Stomach (tissue), 9 donors: Measurements from ENCODE around the gene CLSTN3. TPM values are rescaled to one million over a fixed set of nuclear protein-coding genes. Genes with fewer than 3 reads are reported as not detected.

Experiments used
- DNase-seq, 2 donors: peaks; one replicate each; pipeline versions ENCODE4 v3.0.0 to v3.0.0-alpha.2; 2013 to 2019
- H3K27ac ChIP-seq, 5 donors: fragments of 200-600 bp in 4 of 5; sonication (generic) in 4 of 5; one replicate each; pipeline ENCODE4 v1.5.1; 2013 to 2019; ENCODE audit warnings: mild to moderate bottlenecking in 1 of 5, moderate library complexity in 1 of 5
- H3K27me3 ChIP-seq, 3 donors: fragments of 200-600 bp; sonication (generic); one replicate each; pipeline ENCODE4 v1.5.1; 2017 to 2019; ENCODE audit warnings: mixed run types in 1 of 3
- H3K36me3 ChIP-seq, 4 donors: fragments of 200-600 bp; sonication (generic); 1 replicate in 3 of 4; 2 replicates in 1 of 4; pipeline ENCODE4 v1.5.1; 2016 to 2019
- H3K4me1 ChIP-seq, 4 donors: fragments of 200-600 bp; sonication (generic); one replicate each; pipeline ENCODE4 v1.5.1; 2016 to 2019
- H3K4me3 ChIP-seq, 4 donors: fragments of 200-600 bp; sonication (generic) in 3 of 4; one replicate each; pipeline ENCODE4 v1.5.1; 2016 to 2019; ENCODE audit warnings: mild to moderate bottlenecking in 1 of 4
- H3K9me3 ChIP-seq, 4 donors: fragments of 200-600 bp; sonication (generic); one replicate each; pipeline ENCODE4 v1.5.1; 2016 to 2019
- EP300 ChIP-seq: sonication (generic); formaldehyde crosslinking; IDR thresholded peaks from one replicate; pipeline ENCODE4 v1.6.1; 2017; ENCODE audit warnings: antibody characterized with exemption
- POLR2A ChIP-seq, 4 donors: fragments of 450-650 bp; IDR thresholded peaks; one replicate each; pipeline ENCODE4 v1.6.1; 2016; ENCODE audit warnings: antibody characterized with exemption in 4 of 4, control low read depth in 2 of 4, mild to moderate bottlenecking in 1 of 4, moderate library complexity in 1 of 4
- POLR2AphosphoS5 ChIP-seq, 3 donors: sonication (generic); formaldehyde crosslinking; IDR thresholded peaks; one replicate each; pipeline ENCODE4 v1.6.1; 2016; ENCODE audit warnings: antibody characterized with exemption in 3 of 3
- WGBS, 5 donors: extraction: QIAGEN DNeasy Blood & Tissue Kit in 3 of 5; methylation state at CpG; one replicate each; pipeline versions ENCODE4 v1.1.5 to v1.1.7; 2013 to 2018; 5-methylcytosine and 5-hydroxymethylcytosine counted together
- intact Hi-C: fragments of 100-400 bp; cut with DNase I; formaldehyde crosslinking; loops from one replicate; pipeline ENCODE4 v1.15.1; 2023; ENCODE audit warnings: low total_unique reads
- polyA plus RNA-seq, 3 donors: library from polyadenylated mRNA; stranded (reverse); fragments of 200-250 nt; gene quantifications; one replicate each; pipeline ENCODE4 v1.2.3, GENCODE V29; 2013
- total RNA-seq, 5 donors: library from RNA; depleted of rRNA; stranded (reverse); fragments of >200 nt; gene quantifications; one replicate each; pipeline versions ENCODE4 v1.1.0 to v1.2.3, GENCODE V29; 2014 to 2016
- TF ChIP-seq, protein P1 (sequence below), 7 experiments: fragments of 450-650 bp in 4 of 7; fragments of 200-600 bp in 3 of 7; sonication (generic) in 3 of 7; IDR thresholded peaks; one replicate each; pipeline ENCODE4 v1.5.1; 2016 to 2019; ENCODE audit warnings: antibody characterized with exemption in 7 of 7, control low read depth in 2 of 7, mild to moderate bottlenecking in 1 of 7
- donor health status: healthy with polysubstance abuse.
- donor health status: Bipolar disorder and iron deficiency.
- donor health status: healthy.

Gene CLSTN3
- total and polyA plus RNA-seq, 8 donors = 2.4 to 149 (median 17.5) TPM

DNA sequence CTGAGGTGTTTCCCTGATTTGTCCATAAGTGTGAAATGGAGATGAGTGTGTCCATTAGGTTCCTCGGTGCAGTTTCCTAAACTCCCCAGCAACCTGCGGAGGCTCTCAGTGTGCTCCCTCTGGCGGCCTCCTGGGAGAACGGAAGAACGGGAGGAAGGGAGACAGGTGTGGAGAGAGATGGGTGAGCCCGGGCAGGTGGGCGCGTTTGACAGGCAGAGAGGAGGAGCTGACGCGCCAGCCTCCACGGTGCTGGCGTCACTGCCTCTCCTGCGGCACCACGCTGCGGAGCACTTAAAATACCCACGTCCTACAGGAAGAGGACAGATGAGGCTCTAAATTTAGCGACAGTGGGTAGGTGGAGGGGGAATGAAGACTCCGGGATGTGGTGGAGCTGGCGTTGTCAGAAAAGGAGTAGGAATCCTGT is 32.5 kb downstream of the CLSTN3 start:
- TF ChIP-seq POLR2AphosphoS5 (IDR thresholded peaks at IDR 0.05) = no peak
- TF ChIP-seq, protein P1, sequence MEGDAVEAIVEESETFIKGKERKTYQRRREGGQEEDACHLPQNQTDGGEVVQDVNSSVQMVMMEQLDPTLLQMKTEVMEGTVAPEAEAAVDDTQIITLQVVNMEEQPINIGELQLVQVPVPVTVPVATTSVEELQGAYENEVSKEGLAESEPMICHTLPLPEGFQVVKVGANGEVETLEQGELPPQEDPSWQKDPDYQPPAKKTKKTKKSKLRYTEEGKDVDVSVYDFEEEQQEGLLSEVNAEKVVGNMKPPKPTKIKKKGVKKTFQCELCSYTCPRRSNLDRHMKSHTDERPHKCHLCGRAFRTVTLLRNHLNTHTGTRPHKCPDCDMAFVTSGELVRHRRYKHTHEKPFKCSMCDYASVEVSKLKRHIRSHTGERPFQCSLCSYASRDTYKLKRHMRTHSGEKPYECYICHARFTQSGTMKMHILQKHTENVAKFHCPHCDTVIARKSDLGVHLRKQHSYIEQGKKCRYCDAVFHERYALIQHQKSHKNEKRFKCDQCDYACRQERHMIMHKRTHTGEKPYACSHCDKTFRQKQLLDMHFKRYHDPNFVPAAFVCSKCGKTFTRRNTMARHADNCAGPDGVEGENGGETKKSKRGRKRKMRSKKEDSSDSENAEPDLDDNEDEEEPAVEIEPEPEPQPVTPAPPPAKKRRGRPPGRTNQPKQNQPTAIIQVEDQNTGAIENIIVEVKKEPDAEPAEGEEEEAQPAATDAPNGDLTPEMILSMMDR (IDR thresholded peaks at IDR 0.05) = peak in 5 of 7 experiments; percentile 12 to 42 (median 38)
- Histone ChIP-seq H3K4me1 (peaks cover 0 to 11% (median 6%) of the 10 kb centered on the region in 4 donors), H3K9me3 (peaks cover 0 to under 1% (median under 1%) of the 10 kb centered on the region in 4 donors), H3K36me3 (peaks cover 0 to 9% (median 9%) of the 10 kb centered on the region in 4 donors), H3K27ac (no peak overlapping the region), H3K27me3 (peaks cover 0 to 29% (median 10%) of the 10 kb centered on the region in 3 donors), H3K4me3 (no peak overlapping the region)
- peak; percentile 50 to 76 for DNase-seq
- intact Hi-C loops = no loop called here
- WGBS, 5 donors = 7 to 9% (median 8%) methylated on average over 19 of the region's 19 CpGs

DNA sequence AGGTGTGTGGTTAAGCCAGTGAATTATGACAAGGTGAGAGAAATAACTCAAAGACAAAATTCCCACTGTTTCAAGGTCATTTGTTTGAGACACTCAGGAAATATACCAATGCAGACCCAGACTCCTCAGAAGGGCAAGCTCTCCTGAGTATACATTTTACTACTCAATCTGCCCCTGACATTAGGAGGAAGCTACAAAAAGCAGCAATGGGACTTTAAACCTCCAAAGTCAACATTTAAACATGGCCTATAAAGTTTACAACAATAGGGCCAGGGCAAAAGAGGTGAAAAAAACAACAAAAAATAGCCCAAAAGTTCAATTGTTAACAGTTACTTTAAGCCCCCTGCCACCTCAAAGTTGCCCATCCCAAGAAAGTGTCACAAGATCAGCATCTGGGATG is 39.8 kb downstream of the CLSTN3 start:
- no peak overlapping the region for H3K4me3 ChIP-seq
- TF ChIP-seq POLR2AphosphoS5 (IDR thresholded peaks at IDR 0.05) = no peak
- TF ChIP-seq EP300 = no peak
- TF ChIP-seq, protein P1 (IDR thresholded peaks at IDR 0.05) = no peak
- no peak for TF ChIP-seq POLR2A (IDR thresholded peaks at IDR 0.05)
- peaks cover 6 to 38% (median 19%) of the 10 kb centered on the region in 4 donors for H3K9me3 ChIP-seq
- no peaks in the 10 kb centered on the region for H3K36me3 ChIP-seq
- H3K27ac ChIP-seq = no peak overlapping the region
- no peaks in the 10 kb centered on the region for H3K4me1 ChIP-seq
- no peak for DNase-seq
- intact Hi-C loops = no loop called here
- peaks cover 0 to 7% (median 0%) of the 10 kb centered on the region in 3 donors for H3K27me3 ChIP-seq

DNA sequence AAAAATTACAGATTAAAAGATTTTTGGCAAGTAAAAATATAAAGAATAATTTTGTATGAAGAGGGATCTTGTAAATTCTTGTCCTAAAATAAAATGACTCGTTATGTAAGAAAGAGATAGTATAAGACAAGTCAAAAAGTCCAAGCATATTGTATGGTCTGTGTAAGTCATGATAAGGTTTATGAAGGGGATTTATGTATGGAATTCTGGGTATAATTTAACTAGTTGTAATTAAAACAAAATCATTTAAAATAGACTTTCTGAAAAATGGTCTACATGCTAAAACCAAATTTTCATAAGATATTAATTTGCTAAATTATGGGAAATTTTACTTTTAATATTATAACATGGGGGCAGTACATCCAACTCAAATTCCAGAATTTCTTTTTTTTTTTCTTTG is 41.7 kb downstream of the CLSTN3 start:
- 52 to 67% (median 59%) methylated on average over 1 of the region's 1 CpG for WGBS, 5 donors
- no peak for TF ChIP-seq POLR2A (IDR thresholded peaks at IDR 0.05)
- TF ChIP-seq POLR2AphosphoS5 (IDR thresholded peaks at IDR 0.05) = no peak
- no peak for TF ChIP-seq EP300
- TF ChIP-seq, protein P1 (IDR thresholded peaks at IDR 0.05) = no peak
- DNase-seq = no peak
- H3K4me1 ChIP-seq = no peaks in the 10 kb centered on the region
- H3K36me3 ChIP-seq = no peaks in the 10 kb centered on the region
- H3K9me3 ChIP-seq = peaks cover 6 to 38% (median 21%) of the 10 kb centered on the region in 4 donors
- intact Hi-C loops = no loop called here
- H3K4me3 ChIP-seq = no peak overlapping the region
- peaks cover 0 to 7% (median 0%) of the 10 kb centered on the region in 3 donors for H3K27me3 ChIP-seq
- H3K27ac ChIP-seq = no peak overlapping the region

DNA sequence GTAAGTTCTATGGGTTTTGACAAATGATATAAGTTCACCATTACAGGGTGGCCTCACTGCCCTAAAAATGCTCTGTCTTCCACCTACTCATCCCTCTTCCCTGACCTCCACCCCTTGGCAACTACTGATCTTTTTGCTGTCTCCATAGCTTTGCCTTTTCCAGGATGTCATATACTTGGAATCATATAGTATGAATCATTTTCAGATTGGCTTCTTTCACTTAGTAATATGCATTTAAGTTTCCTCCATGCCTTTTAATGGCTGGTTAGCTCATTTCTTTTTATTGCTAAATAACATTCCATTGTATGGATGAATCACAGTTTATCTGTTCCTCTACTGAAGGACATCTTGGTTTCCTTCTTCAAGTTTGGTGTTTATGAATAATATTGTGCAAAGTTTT is 45.3 kb downstream of the CLSTN3 start:
- Histone ChIP-seq H3K9me3 (peaks cover 0 to 16% (median 9%) of the 10 kb centered on the region in 4 donors), H3K4me3 (no peak overlapping the region), H3K36me3 (no peaks in the 10 kb centered on the region), H3K27ac (no peak overlapping the region), H3K4me1 (no peaks in the 10 kb centered on the region), H3K27me3 (peaks cover 0 to 21% (median 0%) of the 10 kb centered on the region in 3 donors)
- intact Hi-C loops = no loop called here
- DNase-seq = no peak
- TF ChIP-seq POLR2A (IDR thresholded peaks at IDR 0.05) (no peak), EP300 (no peak), POLR2AphosphoS5 (IDR thresholded peaks at IDR 0.05) (no peak)
- TF ChIP-seq, protein P1 (IDR thresholded peaks at IDR 0.05) = no peak
